SU-DHL-6 (cell line): Measurements from ENCODE around the gene SLC39A11.
"Not testable (repeated sequence)": the region's sequence is repeated elsewhere in the genome, so short reads cannot be mapped to it uniquely, and the experiment has no call there.

Experiments
- H2AFZ ChIP-seq: fragments of 200-600 bp; sonication (generic); 2 replicates; pipeline ENCODE4 v1.6.1; 2014; ENCODE audit warnings: low read depth, mild to moderate bottlenecking, moderate library complexity, mixed read lengths, antibody characterized with exemption, low read length; ENCODE audit not compliant: severe bottlenecking
- H3F3A ChIP-seq: fragments of 200-600 bp; shearing (Covaris generic); 2 replicates; pipeline ENCODE4 v1.6.0; 2016; ENCODE audit warnings: antibody characterized with exemption, mild to moderate bottlenecking; ENCODE audit not compliant: insufficient read depth
- H3K27ac ChIP-seq: fragments of 200-600 bp; sonication (generic); 2 replicates; pipeline ENCODE4 v1.5.1; 2016; ENCODE audit warnings: low read depth, mild to moderate bottlenecking, low read length, moderate library complexity, mixed read lengths
- H3K27me3 ChIP-seq: fragments of 200-600 bp; sonication (generic), shearing (Covaris generic); 2 replicates; pipeline ENCODE4 v1.6.0; 2014; ENCODE audit warnings: mild to moderate bottlenecking, low read length
- H3K36me3 ChIP-seq: fragments of 200-600 bp; sonication (generic); 2 replicates; pipeline ENCODE4 v1.6.1; 2014; ENCODE audit warnings: mild to moderate bottlenecking, low read length, mixed read lengths
- H3K4me2 ChIP-seq: fragments of 300-600, 200-600 bp; shearing (Covaris generic), sonication (generic); 2 replicates; pipeline ENCODE4 v1.6.0; 2014; ENCODE audit warnings: low read length, low read depth, mild to moderate bottlenecking; ENCODE audit not compliant: poor library complexity, severe bottlenecking
- H3K4me3 ChIP-seq: fragments of 200-600 bp; sonication (generic); 2 replicates; pipeline ENCODE4 v1.5.1; 2014; ENCODE audit warnings: antibody characterized with exemption, low read length, mild to moderate bottlenecking, mixed read lengths; ENCODE audit not compliant: insufficient read depth, poor library complexity, severe bottlenecking
- H3K79me2 ChIP-seq: fragments of 200-600 bp; sonication (generic); 2 replicates; pipeline ENCODE4 v1.6.1; 2014; ENCODE audit warnings: mild to moderate bottlenecking, low read length, moderate library complexity; ENCODE audit not compliant: insufficient read depth
- H3K9ac ChIP-seq: fragments of 200-600 bp; sonication (generic); 2 replicates; pipeline ENCODE4 v1.7.0; 2014; ENCODE audit warnings: mild to moderate bottlenecking, low read length
- H3K9me2 ChIP-seq: fragments of 200-600 bp; sonication (generic); replicated peaks from 2 replicates; pipeline ENCODE4 v1.6.1; 2014; ENCODE audit warnings: low read length; ENCODE audit not compliant: insufficient read depth
- H3K9me3 ChIP-seq: fragments of 200-600 bp; sonication (generic); 2 replicates; pipeline ENCODE4 v1.6.1; 2014; ENCODE audit warnings: low read length, mixed read lengths; ENCODE audit not compliant: insufficient read depth
- H4K20me1 ChIP-seq: fragments of 200-600 bp; sonication (generic); 2 replicates; pipeline ENCODE4 v1.6.1; 2014; ENCODE audit warnings: low read depth, mild to moderate bottlenecking, antibody characterized with exemption, low read length, moderate library complexity, mixed read lengths
- EZH2phosphoT487 ChIP-seq: fragments of 200-600 bp; sonication (generic), shearing (Covaris generic); conservative IDR thresholded peaks from 2 replicates; pipeline ENCODE4 v1.6.1; 2018; ENCODE audit warnings: mild to moderate bottlenecking, antibody characterized with exemption, low read length, moderate library complexity, mixed read lengths
- TF ChIP-seq, protein P1 (sequence below): fragments of 200-600 bp; sonication (generic); IDR thresholded peaks from one replicate; pipeline ENCODE4 v1.5.1; 2017; ENCODE audit warnings: antibody characterized with exemption, mild to moderate bottlenecking, low read length, moderate library complexity; ENCODE audit not compliant: insufficient read depth, poor library complexity, severe bottlenecking

The SLC39A11 gene

DNA sequence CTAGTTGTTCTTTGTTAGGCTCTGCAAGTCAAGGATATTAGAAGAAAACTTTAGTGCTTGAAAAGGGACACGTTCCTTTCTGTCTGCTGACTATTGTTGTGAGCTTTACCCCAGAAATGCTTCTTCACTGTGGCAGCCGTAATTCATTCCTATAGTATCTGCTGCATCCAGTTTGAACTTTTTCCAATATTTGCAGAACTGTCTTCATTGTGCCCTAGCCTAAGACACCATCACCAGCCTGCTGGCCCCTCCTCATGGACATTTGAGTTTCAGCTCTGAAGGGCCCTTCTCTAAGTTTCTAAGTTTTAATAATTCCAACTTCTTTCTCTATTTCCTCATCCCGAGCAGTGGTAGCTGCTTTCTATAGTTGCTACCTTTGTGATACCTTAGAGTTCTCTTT, 91.7 kb downstream of the SLC39A11 start:
- no peaks in the 10 kb centered on the region for H3K9me2 ChIP-seq
- no peaks in the 10 kb centered on the region for H4K20me1 ChIP-seq
- TF ChIP-seq, protein P1, sequence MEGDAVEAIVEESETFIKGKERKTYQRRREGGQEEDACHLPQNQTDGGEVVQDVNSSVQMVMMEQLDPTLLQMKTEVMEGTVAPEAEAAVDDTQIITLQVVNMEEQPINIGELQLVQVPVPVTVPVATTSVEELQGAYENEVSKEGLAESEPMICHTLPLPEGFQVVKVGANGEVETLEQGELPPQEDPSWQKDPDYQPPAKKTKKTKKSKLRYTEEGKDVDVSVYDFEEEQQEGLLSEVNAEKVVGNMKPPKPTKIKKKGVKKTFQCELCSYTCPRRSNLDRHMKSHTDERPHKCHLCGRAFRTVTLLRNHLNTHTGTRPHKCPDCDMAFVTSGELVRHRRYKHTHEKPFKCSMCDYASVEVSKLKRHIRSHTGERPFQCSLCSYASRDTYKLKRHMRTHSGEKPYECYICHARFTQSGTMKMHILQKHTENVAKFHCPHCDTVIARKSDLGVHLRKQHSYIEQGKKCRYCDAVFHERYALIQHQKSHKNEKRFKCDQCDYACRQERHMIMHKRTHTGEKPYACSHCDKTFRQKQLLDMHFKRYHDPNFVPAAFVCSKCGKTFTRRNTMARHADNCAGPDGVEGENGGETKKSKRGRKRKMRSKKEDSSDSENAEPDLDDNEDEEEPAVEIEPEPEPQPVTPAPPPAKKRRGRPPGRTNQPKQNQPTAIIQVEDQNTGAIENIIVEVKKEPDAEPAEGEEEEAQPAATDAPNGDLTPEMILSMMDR: no peak
- no peak for TF ChIP-seq EZH2phosphoT487
- H3K36me3 ChIP-seq: no peaks in the 10 kb centered on the region
- H3K79me2 ChIP-seq: no peaks in the 10 kb centered on the region
- H3K4me3 ChIP-seq: no peak overlapping the region
- H2AFZ ChIP-seq: no peak overlapping the region
- H3K9me3 ChIP-seq: no peaks in the 10 kb centered on the region
- no peak overlapping the region for H3K9ac ChIP-seq
- no peaks in the 10 kb centered on the region for H3F3A ChIP-seq
- no peak overlapping the region for H3K4me2 ChIP-seq
- no peak overlapping the region for H3K27ac ChIP-seq
- H3K27me3 ChIP-seq: no peaks in the 10 kb centered on the region

DNA sequence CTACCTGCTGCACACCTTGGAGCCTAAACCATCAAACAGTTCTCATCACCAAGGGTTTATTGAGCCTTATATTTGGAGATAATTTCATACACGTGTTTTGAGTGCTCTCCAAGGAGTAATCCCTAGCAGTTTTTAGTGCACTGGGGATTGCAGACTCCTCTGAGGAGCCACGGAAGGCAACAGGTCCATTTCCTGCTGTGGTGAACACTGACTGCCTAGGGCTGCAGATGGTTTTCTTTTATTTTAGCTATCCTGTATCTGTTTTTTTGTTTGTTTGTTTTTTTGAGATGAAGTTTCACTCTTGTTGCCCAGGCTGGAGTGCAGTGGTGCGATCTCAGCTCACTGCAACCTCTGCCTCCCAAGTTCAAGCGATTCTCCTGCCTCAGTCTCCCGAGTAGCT, 93.0 kb downstream of the SLC39A11 start:
- H3K9ac ChIP-seq, H3K4me2 ChIP-seq, H3K4me3 ChIP-seq, H3K9me3 ChIP-seq, H3K27ac ChIP-seq, H3K79me2 ChIP-seq, H3F3A ChIP-seq, H4K20me1 ChIP-seq, H2AFZ ChIP-seq, H3K27me3 ChIP-seq, H3K9me2 ChIP-seq, H3K36me3 ChIP-seq: not testable (repeated sequence)

GRCh38 chr17:72998343-72998742, 94.1 kb downstream of the SLC39A11 start:
- TF ChIP-seq, protein P1: no peak
- no peak for TF ChIP-seq EZH2phosphoT487
- Histone ChIP-seq H2AFZ (no peak overlapping the region), H3K79me2 (no peaks in the 10 kb centered on the region), H3F3A (no peaks in the 10 kb centered on the region), H3K27me3 (no peaks in the 10 kb centered on the region), H3K9ac (no peak overlapping the region), H3K27ac (no peak overlapping the region), H3K9me3 (no peaks in the 10 kb centered on the region), H3K4me3 (no peak overlapping the region), H4K20me1 (no peaks in the 10 kb centered on the region), H3K36me3 (no peaks in the 10 kb centered on the region), H3K9me2 (no peaks in the 10 kb centered on the region), H3K4me2 (no peak overlapping the region)

DNA sequence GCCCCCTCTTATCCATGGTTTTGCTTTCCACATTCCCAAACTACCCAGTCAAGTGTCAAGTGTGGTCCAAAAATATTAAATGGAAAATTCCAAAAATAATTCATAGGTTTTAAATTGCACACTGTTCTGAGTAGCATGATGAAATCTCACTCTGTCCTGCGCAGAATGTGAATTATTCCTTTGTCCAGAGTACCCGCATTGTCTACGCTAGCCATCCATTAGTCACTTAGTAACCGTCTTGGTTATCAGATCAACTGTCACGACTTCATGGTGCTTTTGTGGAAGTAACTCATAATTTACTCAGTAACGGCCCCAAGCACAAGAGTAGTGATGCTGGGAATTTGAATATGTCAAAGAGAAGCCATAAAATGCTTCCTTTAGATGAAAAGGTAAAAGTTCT, 94.9 kb downstream of the SLC39A11 start:
- H3K4me3 ChIP-seq: no peak overlapping the region
- no peaks in the 10 kb centered on the region for H3K9me3 ChIP-seq
- H3K4me2 ChIP-seq: no peak overlapping the region
- H3K27me3 ChIP-seq: no peaks in the 10 kb centered on the region
- no peak overlapping the region for H3K27ac ChIP-seq
- H3K79me2 ChIP-seq: no peaks in the 10 kb centered on the region
- H3K36me3 ChIP-seq: no peaks in the 10 kb centered on the region
- no peaks in the 10 kb centered on the region for H3F3A ChIP-seq
- no peaks in the 10 kb centered on the region for H3K9me2 ChIP-seq
- no peak overlapping the region for H2AFZ ChIP-seq
- no peaks in the 10 kb centered on the region for H4K20me1 ChIP-seq
- H3K9ac ChIP-seq: no peak overlapping the region
- TF ChIP-seq, protein P1: no peak
- no peak for TF ChIP-seq EZH2phosphoT487
